ENCODE measurements around the gene MYO9A. TPM values are rescaled to one million over a fixed set of nuclear protein-coding genes. Genes with fewer than 3 reads are reported as not detected.

The MYO9A gene
- total RNA-seq, 1 experiment from 2014 or later = 21.4 TPM

DNA sequence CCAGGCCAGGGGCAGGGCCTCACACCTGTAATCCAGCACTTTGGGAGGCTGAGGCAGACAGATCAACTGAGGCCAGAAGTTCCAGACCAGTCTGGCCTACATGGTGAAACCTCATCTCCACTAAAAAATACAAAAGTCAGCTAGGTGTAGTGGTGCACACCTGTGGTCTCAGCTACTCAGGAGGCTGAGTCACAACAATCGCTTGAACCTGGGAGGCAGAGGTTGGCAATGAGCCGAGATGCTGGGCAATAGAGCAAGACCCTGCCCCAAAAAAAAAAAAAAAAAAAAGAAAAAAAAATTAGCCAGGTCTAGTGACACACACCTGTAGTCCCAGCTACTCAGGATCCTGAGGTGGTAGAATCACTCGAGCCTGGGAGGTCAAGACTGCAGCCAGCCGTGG is 18.8 kb downstream of the MYO9A start:
- H3K79me2 ChIP-seq (ENCODE audit: insufficient read depth, low read length) = peaks cover 2% of the 10 kb centered on the region; the same call in 1 of the 2 replicates
- H3K4ac ChIP-seq (ENCODE audit: low read depth, low read length) = no peak overlapping the region
- H3K4me1 ChIP-seq (ENCODE audit: insufficient read depth, low read length) = no peaks in the 10 kb centered on the region
- no peak overlapping the region for H2BK15ac ChIP-seq (ENCODE audit: low read depth, low read length)
- no peak overlapping the region for H2BK20ac ChIP-seq (ENCODE audit: low read depth, low read length, poor library complexity, severe bottlenecking)
- no peak overlapping the region for H2AFZ ChIP-seq (ENCODE audit: low read length)
- no peaks in the 10 kb centered on the region for H3K23me2 ChIP-seq (ENCODE audit: insufficient read length, low read depth, low read length, poor library complexity, severe bottlenecking)
- H2BK5ac ChIP-seq (ENCODE audit: insufficient read length, low read length) = no peak overlapping the region
- Mint-ChIP-seq H3K27me3 (ENCODE audit: low read depth) (no peaks in the 10 kb centered on the region), H3K27ac (no peak overlapping the region), H3K4me1 (peaks cover 2% of the 10 kb centered on the region in 2 experiments; a peak in 1 of 4 replicates), H3K4me3 (no peak overlapping the region), H3K9me3 (peaks cover 2 to 7% of the 10 kb centered on the region in 2 experiments; a peak in 4 of 5 replicates), H3K36me3 (ENCODE audit: insufficient read depth in 1 of 3, low read depth in 3 of 3) (peaks cover 0 to 10% (median 7%) of the 10 kb centered on the region in 3 experiments; a peak in 4 of 7 replicates)
- H3K27ac ChIP-seq (ENCODE audit: insufficient read length, low read depth, low read length) = no peak overlapping the region
- no peaks in the 10 kb centered on the region for H3K27me3 ChIP-seq (ENCODE audit: insufficient read depth, low read length)
- no peak overlapping the region for H3K56ac ChIP-seq (ENCODE audit: insufficient read length, low read depth, low read length)
- H4K91ac ChIP-seq (ENCODE audit: insufficient read length, low read depth, low read length) = no peak overlapping the region
- H3K9me3 ChIP-seq (ENCODE audit: control insufficient read depth, low read depth, low read length) = no peaks in the 10 kb centered on the region
- no peak overlapping the region for H3K9ac ChIP-seq (ENCODE audit: extremely low read depth, insufficient read length, low read length)
- H3K14ac ChIP-seq (ENCODE audit: insufficient read depth, low read length) = no peak overlapping the region
- H3T11ph ChIP-seq (ENCODE audit: low read length) = no peak overlapping the region
- H3K79me1 ChIP-seq (ENCODE audit: insufficient read depth, low read depth, low read length, poor library complexity, severe bottlenecking) = no peaks in the 10 kb centered on the region
- no peak overlapping the region for H2BK120ac ChIP-seq (ENCODE audit: low read depth, low read length, poor library complexity, severe bottlenecking)
- H4K20me1 ChIP-seq (ENCODE audit: control insufficient read depth, insufficient read depth, insufficient read length) = no peaks in the 10 kb centered on the region
- no peak overlapping the region for H2AK5ac ChIP-seq (ENCODE audit: insufficient read length, low read length)
- no CpG with 5 or more reads among the region's 4 CpGs for WGBS (ENCODE audit: extremely low coverage, insufficient read length, low lambda C conversion rate)
- TF ChIP-seq, protein P1, sequence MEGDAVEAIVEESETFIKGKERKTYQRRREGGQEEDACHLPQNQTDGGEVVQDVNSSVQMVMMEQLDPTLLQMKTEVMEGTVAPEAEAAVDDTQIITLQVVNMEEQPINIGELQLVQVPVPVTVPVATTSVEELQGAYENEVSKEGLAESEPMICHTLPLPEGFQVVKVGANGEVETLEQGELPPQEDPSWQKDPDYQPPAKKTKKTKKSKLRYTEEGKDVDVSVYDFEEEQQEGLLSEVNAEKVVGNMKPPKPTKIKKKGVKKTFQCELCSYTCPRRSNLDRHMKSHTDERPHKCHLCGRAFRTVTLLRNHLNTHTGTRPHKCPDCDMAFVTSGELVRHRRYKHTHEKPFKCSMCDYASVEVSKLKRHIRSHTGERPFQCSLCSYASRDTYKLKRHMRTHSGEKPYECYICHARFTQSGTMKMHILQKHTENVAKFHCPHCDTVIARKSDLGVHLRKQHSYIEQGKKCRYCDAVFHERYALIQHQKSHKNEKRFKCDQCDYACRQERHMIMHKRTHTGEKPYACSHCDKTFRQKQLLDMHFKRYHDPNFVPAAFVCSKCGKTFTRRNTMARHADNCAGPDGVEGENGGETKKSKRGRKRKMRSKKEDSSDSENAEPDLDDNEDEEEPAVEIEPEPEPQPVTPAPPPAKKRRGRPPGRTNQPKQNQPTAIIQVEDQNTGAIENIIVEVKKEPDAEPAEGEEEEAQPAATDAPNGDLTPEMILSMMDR (conservative IDR thresholded peaks at IDR 0.05) = no peak
- H3K18ac ChIP-seq (ENCODE audit: insufficient read length, low read depth, low read length) = no peak overlapping the region
- H4K8ac ChIP-seq (replicated peaks; ENCODE audit: insufficient read length, low read depth, low read length) = no peak overlapping the region
- H4K5ac ChIP-seq (ENCODE audit: insufficient read length, low read depth, low read length) = no peak overlapping the region
- no peak for DNase-seq
- no peak overlapping the region for H3K23ac ChIP-seq (ENCODE audit: insufficient read length, low read depth, low read length)
- no peak overlapping the region for H3K4me2 ChIP-seq (ENCODE audit: insufficient read depth, insufficient read length, low read length)
- H2BK12ac ChIP-seq (ENCODE audit: insufficient read length, low read depth, low read length) = no peak overlapping the region
